Progenitor cell of endocrine pancreas (in vitro differentiated cells): ENCODE data around the gene FLII. TPM values are rescaled to one million over a fixed set of nuclear protein-coding genes. Genes with fewer than 3 reads are reported as not detected.
"Not testable (repeated sequence)": the region's sequence is repeated elsewhere in the genome, so short reads cannot be mapped to it uniquely, and the experiment has no call there.

Experiments
- DNase-seq: peaks from one replicate; pipeline ENCODE4 v3.0.0; 2021; ENCODE audit warnings: low spot score; ENCODE audit not compliant: unreplicated experiment
- H3K27ac Mint-ChIP-seq: 2 replicates; pipeline ENCODE4 v1.8.0; 2021; ENCODE audit warnings: mild to moderate bottlenecking, moderate library complexity, mixed read lengths
- H3K27me3 Mint-ChIP-seq: 2 replicates; pipeline ENCODE4 v1.8.0; 2021; ENCODE audit warnings: mixed read lengths
- H3K36me3 Mint-ChIP-seq: 2 replicates; pipeline ENCODE4 v1.8.0; 2022; ENCODE audit warnings: mixed read lengths; ENCODE audit not compliant: insufficient read depth
- H3K4me1 Mint-ChIP-seq: 2 replicates; pipeline ENCODE4 v1.8.0; 2021; ENCODE audit warnings: low read depth, mixed read lengths
- H3K4me3 Mint-ChIP-seq: 2 replicates; pipeline ENCODE4 v1.8.0; 2021; ENCODE audit warnings: low read depth, mild to moderate bottlenecking, moderate library complexity, mixed read lengths
- H3K9me3 Mint-ChIP-seq: 2 replicates; pipeline ENCODE4 v1.8.0; 2021; ENCODE audit warnings: low read depth, mixed read lengths
- CTCF ChIP-seq: fragments of 200-600 bp; sonication (generic); IDR thresholded peaks from one replicate; pipeline ENCODE4 v1.5.0; 2021; ENCODE audit warnings: antibody characterized with exemption, mild to moderate bottlenecking; ENCODE audit not compliant: unreplicated experiment
- total RNA-seq: library from RNA; stranded (reverse); gene quantifications from 2 replicates; pipeline ENCODE4 v1.2.1, GENCODE V29; 2021

Gene FLII
- total RNA-seq, 1 donor from 2014 or later, result 260 TPM

- Mint-ChIP-seq H3K9me3 (no peaks in the 10 kb centered on the region), H3K4me3 (no peak overlapping the region), H3K4me1 (peaks cover 28% of the 10 kb centered on the region), H3K27ac (peak overlapping the region; percentile 95), H3K27me3 (no peaks in the 10 kb centered on the region), H3K36me3 (no peaks in the 10 kb centered on the region)
- DNase-seq, result no peak
- no peak for TF ChIP-seq CTCF
Observed at GRCh38 chr17:18224053-18224386, 34.5 kb downstream of the FLII start.

- no peak for TF ChIP-seq CTCF
- no peak for DNase-seq
- Mint-ChIP-seq H3K27ac (no peak overlapping the region), H3K9me3 (no peaks in the 10 kb centered on the region), H3K4me3 (no peak overlapping the region), H3K27me3 (no peaks in the 10 kb centered on the region), H3K4me1 (no peaks in the 10 kb centered on the region), H3K36me3 (no peaks in the 10 kb centered on the region)
Observed at GRCh38 chr17:18218756-18219415, 39.7 kb downstream of the FLII start.

GRCh38 chr17:18217412-18218015, 41.0 kb downstream of the FLII start:
- Mint-ChIP-seq H3K4me3 (no peak overlapping the region), H3K9me3 (no peaks in the 10 kb centered on the region), H3K4me1 (no peaks in the 10 kb centered on the region), H3K36me3 (no peaks in the 10 kb centered on the region), H3K27me3 (no peaks in the 10 kb centered on the region), H3K27ac (peak overlapping the region; percentile 56)
- TF ChIP-seq CTCF, result peak; percentile 85
- DNase-seq, result peak; percentile 78

GRCh38 chr17:18216906-18217305, 41.6 kb downstream of the FLII start:
- not testable (repeated sequence) for H3K36me3 Mint-ChIP-seq, H3K27ac Mint-ChIP-seq, H3K27me3 Mint-ChIP-seq, H3K9me3 Mint-ChIP-seq, DNase-seq, H3K4me1 Mint-ChIP-seq, H3K4me3 Mint-ChIP-seq

- no peaks in the 10 kb centered on the region for H3K4me1 Mint-ChIP-seq
- no peaks in the 10 kb centered on the region for H3K27me3 Mint-ChIP-seq
- H3K36me3 Mint-ChIP-seq, result peaks cover 3% of the 10 kb centered on the region
- H3K4me3 Mint-ChIP-seq, result no peak overlapping the region
- H3K9me3 Mint-ChIP-seq, result no peaks in the 10 kb centered on the region
- no peak for TF ChIP-seq CTCF
- DNase-seq, result no peak
- H3K27ac Mint-ChIP-seq, result peak overlapping the region; percentile 33
Observed at GRCh38 chr17:18213666-18214270, 44.8 kb downstream of the FLII start.

- TF ChIP-seq CTCF, result no peak
- H3K36me3 Mint-ChIP-seq, result peaks cover 12% of the 10 kb centered on the region
- H3K27ac Mint-ChIP-seq, result no peak overlapping the region
- no peak for DNase-seq
- H3K9me3 Mint-ChIP-seq, result no peaks in the 10 kb centered on the region
- H3K4me1 Mint-ChIP-seq, result peaks cover 3% of the 10 kb centered on the region
- no peak overlapping the region for H3K4me3 Mint-ChIP-seq
- H3K27me3 Mint-ChIP-seq, result no peaks in the 10 kb centered on the region
Observed at GRCh38 chr17:18208092-18208491, 50.4 kb downstream of the FLII start.
